ENCODE data around the gene AURKA. TPM values are rescaled to one million over a fixed set of nuclear protein-coding genes. Genes with fewer than 3 reads are reported as not detected.

The AURKA gene
- total and polyA plus RNA-seq, 9 of the 15 experiments (the other 6 are each of a cell fraction or from before 2014, with no cell fraction given) = 72.7 to 162 (median 113) TPM

- no peaks in the 10 kb centered on the region; a peak in 1 of 5 replicates for H3K4me1 ChIP-seq (replicated peaks in 1 of 2; ENCODE audit: control insufficient read depth in 2 of 2, insufficient read depth in 2 of 2, low read length in 2 of 2)
- in situ Hi-C loops (cut with MboI) = loop anchor here (25.0 kb wide), 1 partner anchor 1265 kb away; no protein-coding TSS in a partner anchor
- H3K9me3 ChIP-seq (replicated peaks; ENCODE audit: control insufficient read depth, insufficient read depth, low read depth, low read length) = no peaks in the 10 kb centered on the region
- DNase-seq (ENCODE audit: extremely low read depth in 1 of 4, low spot score in 3 of 4) (no peak), FAIRE-seq (no peak), ATAC-seq (no peak)
- CTCF ChIA-PET (ENCODE audit: low intra/inter-chr PET ratio) = no interaction called here
- no peak overlapping the region for H2AFZ ChIP-seq (ENCODE audit: low read depth, low read length)
- H3K4me3 ChIP-seq = no peak overlapping the region
- WGBS (ENCODE audit: insufficient coverage, low coverage, missing lambda C conversion rate) = 9% methylated on average over 5 of the region's 5 CpGs
- H4K20me1 ChIP-seq (replicated peaks; ENCODE audit: control insufficient read depth, insufficient read depth, low read length) = no peaks in the 10 kb centered on the region
- no peaks in the 10 kb centered on the region for H3K9me1 ChIP-seq (ENCODE audit: control insufficient read depth, insufficient read depth, low read length)
- H3K27me3 ChIP-seq (ENCODE audit: control insufficient read depth in 2 of 2, insufficient read depth in 2 of 2, low read length in 2 of 2) = peaks cover 5 to 7% of the 10 kb centered on the region in 2 experiments; a peak in 3 of 5 replicates
- no peak for TF ChIP-seq LCOR (CRISPR knock-in tag; IDR thresholded peaks at IDR 0.05)
- no peak overlapping the region for H3K4me2 ChIP-seq (ENCODE audit: insufficient read depth, low read length)
- POLR2A ChIA-PET = no interaction called here
- H3K79me2 ChIP-seq (ENCODE audit: control insufficient read depth, insufficient read depth, low read length) = no peaks in the 10 kb centered on the region
- no peaks in the 10 kb centered on the region for H3K36me3 ChIP-seq (ENCODE audit: control insufficient read depth, insufficient read depth, low read length)
- H3K27ac ChIP-seq (ENCODE audit: extremely low read depth, low read depth, low read length) = no peak overlapping the region
- intact Hi-C loops (cut with micrococcal nuclease) = loop anchor here (5.0 kb wide), 1 partner anchor 50 kb away; no protein-coding TSS in a partner anchor
- BruUV-seq (replicated peaks) = no TSS peak
- no peak overlapping the region for H3K9ac ChIP-seq (ENCODE audit: insufficient read depth in 1 of 2, low read depth in 2 of 2, low read length in 2 of 2)
These were observed 39.5 kb downstream of the AURKA start for GRCh38 chr20:56352345-56353055.

- intact Hi-C loops (cut with micrococcal nuclease) (loop anchor here (5.0 kb wide), 1 partner anchor 49 kb away; no protein-coding TSS in a partner anchor), in situ Hi-C loops (cut with MboI) (loop anchor here (25.0 kb wide), 1 partner anchor 1264 kb away; no protein-coding TSS in a partner anchor)
- 7% methylated on average over 2 of the region's 2 CpGs for WGBS (ENCODE audit: insufficient coverage, low coverage, missing lambda C conversion rate)
- BruUV-seq (replicated peaks) = no TSS peak
- H3K4me3 ChIP-seq = no peak overlapping the region
- DNase-seq (ENCODE audit: extremely low read depth in 1 of 4, low spot score in 3 of 4) (no peak), ATAC-seq (no peak), FAIRE-seq (no peak)
- no peaks in the 10 kb centered on the region; a peak in 1 of 5 replicates for H3K4me1 ChIP-seq (replicated peaks in 1 of 2; ENCODE audit: control insufficient read depth in 2 of 2, insufficient read depth in 2 of 2, low read length in 2 of 2)
- H2AFZ ChIP-seq (ENCODE audit: low read depth, low read length) = no peak overlapping the region
- peaks cover 6 to 13% of the 10 kb centered on the region in 2 experiments; a peak in 4 of 5 replicates for H3K27me3 ChIP-seq (ENCODE audit: control insufficient read depth in 2 of 2, insufficient read depth in 2 of 2, low read length in 2 of 2)
- no peaks in the 10 kb centered on the region for H3K79me2 ChIP-seq (ENCODE audit: control insufficient read depth, insufficient read depth, low read length)
- no peaks in the 10 kb centered on the region for H3K36me3 ChIP-seq (ENCODE audit: control insufficient read depth, insufficient read depth, low read length)
- no peaks in the 10 kb centered on the region for H4K20me1 ChIP-seq (replicated peaks; ENCODE audit: control insufficient read depth, insufficient read depth, low read length)
- TF ChIP-seq E2F5 (CRISPR knock-in tag; IDR thresholded peaks at IDR 0.05) (no peak), MTA1 (IDR thresholded peaks at IDR 0.05; ENCODE audit: borderline replicate concordance) (no peak), ZEB2 (IDR thresholded peaks at IDR 0.05) (no peak), ZFP1 (CRISPR knock-in tag; IDR thresholded peaks at IDR 0.05) (no peak), TGIF2 (CRISPR knock-in tag; IDR thresholded peaks at IDR 0.05) (no peak), RFX1 (IDR thresholded peaks at IDR 0.05) (no peak), MAFF (IDR thresholded peaks at IDR 0.05; ENCODE audit: low read length) (no peak), ZNF212 (CRISPR knock-in tag; IDR thresholded peaks at IDR 0.05) (no peak), TCFL5 (CRISPR knock-in tag; conservative IDR thresholded peaks at IDR 0.05) (no peak), RAD51 (IDR thresholded peaks at IDR 0.05; ENCODE audit: borderline replicate concordance, low read depth) (no peak), SIRT6 (IDR thresholded peaks at IDR 0.05; ENCODE audit: low read depth, low read length) (no peak), BCL6 (CRISPR knock-in tag; IDR thresholded peaks at IDR 0.05) (no peak), NUFIP1 (IDR thresholded peaks at IDR 0.05; ENCODE audit: partially characterized antibody) (no peak), ZNF316 (IDR thresholded peaks at IDR 0.05) (no peak), ZNF445 (CRISPR knock-in tag; IDR thresholded peaks at IDR 0.05; ENCODE audit: low read depth) (no peak), HNRNPL (IDR thresholded peaks at IDR 0.05; ENCODE audit: low read depth, low read length) (no peak)
- H3K9me1 ChIP-seq (ENCODE audit: control insufficient read depth, insufficient read depth, low read length) = no peaks in the 10 kb centered on the region
- no peak overlapping the region for H3K27ac ChIP-seq (ENCODE audit: extremely low read depth, low read depth, low read length)
- H3K9ac ChIP-seq (ENCODE audit: insufficient read depth in 1 of 2, low read depth in 2 of 2, low read length in 2 of 2) = no peak overlapping the region
- H3K9me3 ChIP-seq (replicated peaks; ENCODE audit: control insufficient read depth, insufficient read depth, low read depth, low read length) = no peaks in the 10 kb centered on the region
- ChIA-PET POLR2A (no interaction called here), CTCF (ENCODE audit: low intra/inter-chr PET ratio) (no interaction called here)
- H3K4me2 ChIP-seq (ENCODE audit: insufficient read depth, low read length) = no peak overlapping the region
These were observed 41.2 kb downstream of the AURKA start for GRCh38 chr20:56350842-56351241.

Measured in K562 (cell line).